Femur (tissue), 1 donor: Measurements from ENCODE around the gene SEL1L.
A peak's percentile ranks its signal among the peaks of the same experiment; 100 is the strongest.
"Not testable (repeated sequence)": the region's sequence is repeated elsewhere in the genome, so short reads cannot be mapped to it uniquely, and the experiment has no call there.

Source experiments
- DNase-seq: peaks from one replicate; pipeline ENCODE4 v3.0.0-alpha.2; 2017

The SEL1L gene

GRCh38 chr14:81472096-81472800 lies 61.4 kb downstream of the SEL1L start:
- DNase-seq: no peak

DNA sequence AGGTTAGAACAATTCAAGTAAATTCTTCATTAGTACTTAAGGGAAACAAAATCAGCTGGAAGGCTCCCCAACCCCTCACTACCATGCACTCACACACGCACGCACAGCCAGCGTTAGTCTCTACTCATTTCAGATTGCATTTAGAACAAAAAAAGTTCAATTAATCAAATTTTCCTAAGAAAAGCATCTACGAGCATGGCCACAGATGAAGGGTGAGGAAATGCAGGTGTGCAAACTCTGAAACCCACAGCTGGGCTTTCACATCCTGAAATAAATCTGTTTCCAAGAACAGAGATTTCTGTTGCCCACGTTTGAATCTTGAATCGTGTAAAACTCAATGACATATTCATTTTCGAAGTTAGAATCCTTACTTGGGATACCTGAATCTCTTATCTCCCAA lies 62.6 kb downstream of the SEL1L start:
- DNase-seq: no peak

DNA sequence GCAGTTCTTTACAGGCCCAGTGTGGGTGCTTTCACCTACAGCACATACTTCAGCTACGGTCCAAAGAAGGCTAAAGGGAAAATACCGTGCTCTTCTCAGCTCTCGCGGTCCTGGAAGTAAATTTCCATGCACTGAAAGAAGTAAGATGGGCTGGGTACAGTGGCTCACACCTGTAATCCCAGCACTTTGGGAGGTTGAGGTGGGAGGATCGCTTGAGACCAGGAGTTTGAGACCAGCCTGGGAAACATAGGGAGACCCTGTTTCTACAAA lies 63.2 kb downstream of the SEL1L start:
- DNase-seq: not testable (repeated sequence)

DNA sequence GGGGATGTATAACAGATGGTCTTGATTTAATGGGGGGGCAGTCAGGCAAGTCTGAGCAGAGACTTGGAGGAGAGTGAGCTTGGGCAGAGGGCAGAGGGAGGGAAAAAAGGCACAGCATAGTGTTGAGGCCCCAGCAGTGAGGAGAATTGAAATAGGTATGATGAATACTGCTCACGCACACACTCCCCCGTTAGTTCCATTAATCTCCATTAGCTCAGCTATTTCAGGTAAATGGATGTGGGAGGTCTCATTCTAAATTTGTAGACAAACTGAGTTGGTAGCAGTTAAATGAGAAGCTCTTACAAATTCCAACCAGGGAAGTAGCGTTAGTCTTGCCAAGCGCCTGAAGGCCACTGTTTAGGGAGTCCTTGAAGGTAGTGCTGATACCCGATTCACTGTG lies 66.8 kb downstream of the SEL1L start:
- no peak for DNase-seq

- DNase-seq: no peak
These were observed 68.0 kb downstream of the SEL1L start for GRCh38 chr14:81465507-81466228.

DNA sequence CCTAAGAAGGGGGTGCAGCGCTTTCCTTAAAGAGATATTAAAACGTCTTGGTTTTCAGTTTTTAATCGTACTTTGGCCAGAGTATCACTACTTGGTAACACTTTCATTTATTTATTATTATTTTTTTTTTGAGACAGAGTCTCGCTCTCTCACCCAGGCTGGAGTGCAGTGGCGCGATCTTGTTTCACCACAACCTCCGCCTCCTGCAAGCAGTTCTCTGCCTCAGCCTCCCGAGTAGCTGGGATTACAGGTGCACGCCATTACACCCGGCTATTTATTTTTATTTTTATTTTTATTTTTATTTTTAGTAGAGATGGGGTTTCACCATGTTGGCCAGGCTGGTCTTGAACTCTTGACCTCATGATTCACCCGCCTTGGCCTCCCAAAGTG lies 68.7 kb downstream of the SEL1L start:
- DNase-seq: not testable (repeated sequence)

- peak; percentile 60 for DNase-seq
These were observed 69.2 kb downstream of the SEL1L start for GRCh38 chr14:81464253-81465002.

DNA sequence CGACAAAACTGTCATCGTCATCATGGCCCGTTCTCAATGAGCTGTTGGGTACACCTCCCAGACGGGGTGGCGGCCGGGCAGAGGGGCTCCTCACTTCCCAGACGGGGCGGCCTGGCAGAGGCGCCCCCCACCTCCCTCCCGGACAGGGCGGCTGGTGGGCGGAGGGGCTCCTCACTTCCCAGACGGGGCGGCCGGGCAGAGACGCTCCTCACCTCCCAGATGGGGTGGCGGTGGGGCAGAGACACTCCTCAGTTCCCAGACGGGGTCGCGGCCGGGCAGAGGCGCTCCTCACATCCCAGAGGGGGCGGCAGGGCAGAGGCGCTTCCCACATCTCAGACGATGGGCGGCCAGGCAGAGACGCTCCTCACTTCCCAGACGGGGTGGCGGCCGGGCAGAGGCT lies 71.3 kb downstream of the SEL1L start:
- not testable (repeated sequence) for DNase-seq

DNA sequence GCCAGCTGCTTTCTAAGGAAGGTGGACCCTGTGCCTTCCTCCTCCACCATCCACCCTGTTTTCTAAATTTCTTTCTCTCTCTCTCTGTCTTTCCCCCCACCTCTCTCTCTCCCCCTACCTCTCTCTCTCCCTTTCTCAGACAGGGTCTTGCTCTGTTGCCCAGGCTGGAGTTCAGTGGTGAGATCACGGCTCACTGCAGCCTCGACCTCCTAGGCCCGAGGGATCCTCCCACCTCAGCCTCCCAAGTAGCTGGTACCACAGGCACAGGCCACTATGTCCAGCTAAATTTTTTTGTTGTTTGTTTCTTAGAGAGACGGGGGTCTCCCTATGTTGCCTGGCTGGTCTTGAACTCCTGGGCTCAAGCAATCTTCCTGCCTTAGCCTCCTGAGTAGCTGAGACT lies 73.7 kb downstream of the SEL1L start:
- no peak for DNase-seq

GRCh38 chr14:81458352-81458751 lies 75.3 kb downstream of the SEL1L start:
- no peak for DNase-seq

DNA sequence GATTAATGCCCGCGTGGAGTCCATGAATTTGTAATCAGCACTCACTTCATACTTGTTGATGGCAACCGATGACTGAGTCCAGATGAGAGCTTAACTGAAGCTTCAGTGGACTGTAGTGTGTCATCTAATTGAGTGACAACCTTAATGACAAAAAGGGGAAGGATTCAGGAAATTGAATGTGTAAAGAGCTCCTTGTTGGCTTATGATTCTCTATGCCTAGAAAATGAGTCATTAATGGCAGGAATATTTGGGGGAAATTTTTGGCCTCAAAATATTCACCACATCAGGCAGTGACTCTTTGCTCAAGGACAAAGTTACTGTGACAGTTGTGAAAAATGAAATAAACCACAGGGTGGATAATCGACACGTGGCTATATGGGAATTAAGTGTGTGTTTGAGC lies 78.3 kb downstream of the SEL1L start:
- DNase-seq: no peak

GRCh38 chr14:81454572-81455218 lies 79.0 kb downstream of the SEL1L start:
- DNase-seq: no peak

DNA sequence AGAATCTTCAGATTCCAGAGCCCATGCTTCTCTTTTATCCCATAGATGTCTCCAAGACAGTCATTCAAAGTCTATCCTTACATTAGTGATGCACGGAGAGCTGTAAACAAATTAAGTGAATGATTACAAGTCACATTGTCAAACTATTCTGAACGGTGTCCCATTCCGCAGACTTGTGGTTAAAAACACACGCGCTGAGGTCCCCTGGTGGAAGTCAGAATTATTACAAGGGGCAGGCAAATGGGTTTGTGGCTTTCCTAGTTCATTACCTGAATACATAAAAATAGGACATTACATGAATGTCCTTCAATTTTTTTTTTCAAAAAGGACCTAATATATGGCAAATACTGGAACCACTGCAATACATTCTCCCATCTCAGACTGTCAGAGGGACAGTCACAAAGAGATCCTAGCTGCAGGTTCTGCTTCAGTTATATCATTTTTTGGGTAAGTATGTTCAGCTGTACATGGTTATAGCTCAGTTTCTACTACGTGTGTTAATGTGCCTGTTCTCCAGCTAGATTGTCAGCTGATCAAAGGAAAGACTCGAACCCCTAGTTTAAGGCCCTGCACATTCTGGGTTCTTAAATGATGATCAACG lies 80.4 kb downstream of the SEL1L start:
- DNase-seq: peak; percentile 75

DNA sequence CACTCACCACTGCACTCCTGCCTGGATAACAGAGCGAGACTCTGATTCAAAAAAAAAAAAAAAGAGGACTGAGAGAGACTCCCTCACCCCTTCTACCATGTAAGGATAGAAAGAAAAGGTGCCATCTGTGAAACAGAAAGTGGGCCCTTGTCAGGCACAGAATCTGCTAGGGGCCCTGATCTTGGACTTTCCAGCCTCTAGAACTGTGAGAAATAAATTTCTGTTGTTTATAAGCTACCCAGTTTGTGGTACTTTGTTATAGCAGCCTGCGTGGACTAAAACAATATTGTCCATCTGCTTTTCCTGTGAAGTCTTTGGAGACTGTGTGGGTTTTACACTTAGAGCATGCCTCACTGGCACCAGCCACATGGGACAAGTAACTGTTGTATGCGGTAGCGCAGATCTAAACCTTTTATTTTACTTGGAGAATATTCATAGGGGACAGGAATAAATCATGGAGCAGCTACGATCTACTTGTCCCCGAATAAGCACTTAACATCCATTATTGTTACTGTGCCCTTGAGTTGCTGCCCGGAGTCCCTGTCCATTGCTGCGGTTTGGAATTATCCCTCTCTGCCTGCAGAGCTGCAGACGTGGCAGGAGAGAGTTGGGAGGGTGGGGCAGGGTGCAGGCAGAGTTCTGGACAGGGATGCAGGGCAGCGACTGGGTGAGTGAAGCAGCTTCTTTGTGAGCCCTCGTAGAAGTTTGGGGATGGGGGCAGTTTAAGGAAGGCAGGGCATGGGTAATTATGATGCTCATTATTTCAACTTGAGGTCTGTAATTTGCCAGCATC lies 81.1 kb downstream of the SEL1L start:
- peak; percentile 61 for DNase-seq

GRCh38 chr14:81450976-81451375 lies 82.7 kb downstream of the SEL1L start:
- DNase-seq: no peak

DNA sequence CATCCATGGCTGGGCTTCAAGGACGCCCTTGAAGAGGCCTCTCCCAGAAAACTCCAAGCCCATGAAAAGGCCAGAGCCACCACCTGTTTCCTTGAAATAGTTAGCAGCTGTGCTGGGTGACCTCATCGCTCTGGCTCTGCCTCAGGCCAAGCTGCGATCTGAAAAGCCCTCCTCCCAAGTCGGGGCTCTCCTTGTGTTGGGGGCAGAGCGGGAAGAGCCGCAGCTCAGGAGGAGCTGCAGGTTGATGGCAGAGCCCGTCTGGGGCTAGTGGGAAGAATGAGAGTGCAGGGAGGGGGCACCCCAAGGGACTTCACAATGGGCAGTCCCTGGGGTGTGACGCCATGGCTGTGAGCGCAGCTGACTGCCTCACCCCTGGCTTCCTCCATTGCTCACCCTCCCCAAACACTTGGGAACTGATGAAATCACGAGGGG lies 83.5 kb downstream of the SEL1L start:
- DNase-seq: peak; percentile 92

DNA sequence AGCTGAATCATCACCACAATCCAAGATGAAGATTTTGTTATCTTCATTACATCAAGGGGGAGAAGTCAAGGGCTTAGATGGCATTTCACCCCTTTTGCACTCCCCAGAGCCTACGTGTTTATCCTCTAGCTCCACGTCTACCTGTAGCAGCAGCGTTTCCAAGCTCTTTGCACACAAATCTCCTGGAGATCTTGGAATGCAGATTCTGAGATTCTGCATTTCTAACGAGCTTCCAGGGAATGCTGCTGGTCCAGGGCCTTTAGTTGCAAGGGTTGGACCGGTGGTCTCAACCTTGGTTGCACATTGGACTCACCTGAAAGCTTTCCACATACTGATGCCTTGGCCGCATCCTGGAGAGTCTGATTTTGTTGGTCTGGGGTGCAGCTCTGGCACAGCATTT lies 84.1 kb downstream of the SEL1L start:
- DNase-seq: no peak

DNA sequence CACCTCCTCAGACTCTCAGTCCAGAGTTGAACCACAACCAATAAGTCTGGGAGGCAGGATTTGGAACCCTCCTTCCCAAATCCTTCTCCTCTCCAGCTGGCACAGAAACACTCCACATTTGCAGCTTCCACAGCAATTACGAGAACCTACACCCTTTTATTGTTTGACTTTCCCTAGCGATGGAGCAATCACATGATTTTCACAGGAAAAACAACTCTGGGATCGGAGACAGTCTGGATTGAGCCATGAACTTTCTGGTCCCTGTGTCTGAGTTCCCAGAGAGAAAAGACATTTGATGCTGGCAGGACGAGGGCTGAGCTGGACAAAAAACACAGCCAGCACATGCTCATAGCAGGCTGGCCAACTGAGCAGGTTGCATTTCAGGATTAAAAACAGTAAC lies 84.5 kb downstream of the SEL1L start:
- DNase-seq: peak; percentile 86

DNA sequence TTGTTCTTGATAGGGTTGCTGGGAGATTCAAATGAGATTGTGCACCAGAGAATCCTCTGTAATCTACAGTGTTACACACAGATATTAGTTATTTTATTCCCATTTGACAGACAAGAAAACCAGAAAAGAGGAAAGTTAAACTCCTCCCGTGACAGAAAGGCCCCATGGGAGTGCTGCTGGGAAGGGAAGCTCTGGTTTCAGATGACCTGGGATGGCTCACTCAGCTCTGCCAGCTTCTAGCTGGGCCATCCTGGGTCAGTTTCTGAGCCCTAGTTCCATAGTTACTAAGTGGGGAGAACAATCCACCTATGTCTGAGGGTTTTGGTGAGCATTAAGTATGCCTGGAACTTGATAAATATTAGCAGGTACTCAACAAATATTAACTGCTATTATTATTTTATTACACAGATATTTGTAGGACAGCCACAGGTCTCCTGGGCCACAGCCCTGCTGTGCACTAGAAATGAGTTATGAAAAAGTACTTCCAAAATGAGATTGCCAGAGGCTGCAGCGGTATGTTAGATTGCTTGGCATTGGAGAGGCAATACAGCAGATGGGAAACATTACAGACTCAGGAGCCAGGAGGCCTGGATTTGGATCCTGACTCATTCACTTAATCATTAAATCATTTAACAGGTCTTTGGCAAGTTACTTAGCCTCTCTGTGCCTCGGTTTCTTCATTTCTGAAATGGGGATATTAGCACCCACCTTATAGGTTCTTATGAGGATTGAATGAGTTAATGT lies 86.5 kb downstream of the SEL1L start:
- no peak for DNase-seq

GRCh38 chr14:81446279-81447007 lies 87.2 kb downstream of the SEL1L start:
- no peak for DNase-seq

DNA sequence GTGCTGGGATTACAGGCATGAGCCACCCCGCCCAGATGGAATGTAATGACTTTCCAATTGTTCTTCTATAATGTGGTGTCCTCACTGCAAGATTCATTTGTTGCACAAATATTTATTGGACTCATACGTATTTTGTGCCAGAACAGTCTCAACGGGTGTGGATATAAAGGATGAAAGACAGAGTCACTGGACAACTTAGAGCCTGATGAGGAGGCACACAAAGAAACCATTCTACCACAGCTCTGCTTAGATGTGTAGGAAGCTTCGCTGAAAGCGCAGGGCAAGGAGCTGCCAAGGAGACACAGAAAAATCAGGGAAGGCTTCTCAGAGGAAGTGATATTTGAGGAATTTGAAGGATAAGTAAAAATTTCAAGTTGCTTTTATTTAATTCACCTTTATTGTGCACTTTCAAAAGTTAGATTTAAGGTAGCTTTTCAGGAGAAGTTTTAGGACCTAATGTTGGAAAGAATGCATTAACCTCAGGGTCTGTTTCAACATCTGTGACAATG lies 92.0 kb downstream of the SEL1L start:
- DNase-seq: no peak
